AG09319 (cell line): ENCODE measurements around the gene MCC.

Experiments
- DNase-seq: peaks from one replicate; pipeline ENCODE4 v3.0.0-alpha.2; 2010; ENCODE audit warnings: low read depth; ENCODE audit errors: extremely low read depth
- TF ChIP-seq, protein P1 (sequence below): IDR thresholded peaks from 2 replicates; pipeline ENCODE4 v1.5.1; 2011; ENCODE audit warnings: low read depth, mild to moderate bottlenecking, inconsistent platforms, low read length, moderate library complexity

Gene MCC

DNA sequence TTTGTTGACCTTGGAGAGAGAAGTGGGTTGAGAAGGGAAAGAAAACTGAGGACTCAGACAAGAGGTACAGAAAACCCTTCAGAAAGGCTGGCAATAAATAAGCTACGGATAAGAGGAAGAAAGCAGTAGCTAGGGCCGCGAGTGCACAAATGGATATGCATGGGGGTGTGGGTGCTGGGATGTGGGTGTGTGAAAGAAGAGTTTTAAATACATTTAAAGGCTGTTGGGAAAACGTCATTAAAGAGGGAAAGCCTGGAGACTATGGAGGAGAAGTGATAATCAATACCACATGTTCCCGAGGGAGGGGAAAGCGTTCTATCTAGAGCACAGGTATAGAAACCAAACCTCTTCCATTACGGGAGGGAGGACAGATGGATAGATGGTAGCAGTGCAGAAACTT is 230.7 kb downstream of the MCC start:
- TF ChIP-seq, protein P1, sequence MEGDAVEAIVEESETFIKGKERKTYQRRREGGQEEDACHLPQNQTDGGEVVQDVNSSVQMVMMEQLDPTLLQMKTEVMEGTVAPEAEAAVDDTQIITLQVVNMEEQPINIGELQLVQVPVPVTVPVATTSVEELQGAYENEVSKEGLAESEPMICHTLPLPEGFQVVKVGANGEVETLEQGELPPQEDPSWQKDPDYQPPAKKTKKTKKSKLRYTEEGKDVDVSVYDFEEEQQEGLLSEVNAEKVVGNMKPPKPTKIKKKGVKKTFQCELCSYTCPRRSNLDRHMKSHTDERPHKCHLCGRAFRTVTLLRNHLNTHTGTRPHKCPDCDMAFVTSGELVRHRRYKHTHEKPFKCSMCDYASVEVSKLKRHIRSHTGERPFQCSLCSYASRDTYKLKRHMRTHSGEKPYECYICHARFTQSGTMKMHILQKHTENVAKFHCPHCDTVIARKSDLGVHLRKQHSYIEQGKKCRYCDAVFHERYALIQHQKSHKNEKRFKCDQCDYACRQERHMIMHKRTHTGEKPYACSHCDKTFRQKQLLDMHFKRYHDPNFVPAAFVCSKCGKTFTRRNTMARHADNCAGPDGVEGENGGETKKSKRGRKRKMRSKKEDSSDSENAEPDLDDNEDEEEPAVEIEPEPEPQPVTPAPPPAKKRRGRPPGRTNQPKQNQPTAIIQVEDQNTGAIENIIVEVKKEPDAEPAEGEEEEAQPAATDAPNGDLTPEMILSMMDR: no peak
- DNase-seq: no peak

DNA sequence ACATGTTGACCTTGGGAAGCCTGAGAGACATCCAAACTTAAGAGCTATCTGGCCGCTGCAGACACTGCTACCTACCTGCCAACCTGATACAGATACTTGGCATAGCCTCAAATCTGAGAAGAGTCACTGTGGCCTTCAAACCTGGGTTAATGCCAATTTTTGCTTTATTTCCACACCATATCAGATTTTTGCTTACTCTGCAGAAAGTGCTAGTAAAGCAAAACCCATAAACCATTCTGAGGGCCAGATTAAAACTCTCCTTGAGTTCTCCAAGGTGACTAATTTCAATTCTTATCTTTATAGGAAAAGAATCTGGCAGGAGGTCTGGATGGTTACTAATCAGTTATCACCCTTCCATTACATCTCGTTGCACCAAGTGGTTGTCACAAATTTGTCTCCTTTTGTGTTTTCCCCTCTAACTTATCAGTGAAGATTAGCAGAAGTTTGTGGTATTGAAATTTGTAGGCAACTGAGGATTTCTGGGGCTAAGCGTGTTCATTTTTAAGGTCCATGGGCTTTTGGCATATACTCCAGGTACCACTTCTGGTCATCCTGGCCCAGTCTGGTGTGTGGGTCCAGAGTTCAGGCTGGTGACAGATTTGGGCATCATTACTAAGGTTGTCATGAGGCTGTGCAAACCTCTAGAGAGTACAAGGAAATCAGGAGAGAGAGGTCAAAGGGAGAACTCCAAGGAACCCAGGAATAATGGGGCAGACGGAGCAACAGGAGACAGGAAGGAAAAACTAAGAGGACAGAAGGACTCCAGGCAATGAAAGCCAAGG is 231.4 kb downstream of the MCC start:
- DNase-seq: no peak
- TF ChIP-seq, protein P1: no peak

DNA sequence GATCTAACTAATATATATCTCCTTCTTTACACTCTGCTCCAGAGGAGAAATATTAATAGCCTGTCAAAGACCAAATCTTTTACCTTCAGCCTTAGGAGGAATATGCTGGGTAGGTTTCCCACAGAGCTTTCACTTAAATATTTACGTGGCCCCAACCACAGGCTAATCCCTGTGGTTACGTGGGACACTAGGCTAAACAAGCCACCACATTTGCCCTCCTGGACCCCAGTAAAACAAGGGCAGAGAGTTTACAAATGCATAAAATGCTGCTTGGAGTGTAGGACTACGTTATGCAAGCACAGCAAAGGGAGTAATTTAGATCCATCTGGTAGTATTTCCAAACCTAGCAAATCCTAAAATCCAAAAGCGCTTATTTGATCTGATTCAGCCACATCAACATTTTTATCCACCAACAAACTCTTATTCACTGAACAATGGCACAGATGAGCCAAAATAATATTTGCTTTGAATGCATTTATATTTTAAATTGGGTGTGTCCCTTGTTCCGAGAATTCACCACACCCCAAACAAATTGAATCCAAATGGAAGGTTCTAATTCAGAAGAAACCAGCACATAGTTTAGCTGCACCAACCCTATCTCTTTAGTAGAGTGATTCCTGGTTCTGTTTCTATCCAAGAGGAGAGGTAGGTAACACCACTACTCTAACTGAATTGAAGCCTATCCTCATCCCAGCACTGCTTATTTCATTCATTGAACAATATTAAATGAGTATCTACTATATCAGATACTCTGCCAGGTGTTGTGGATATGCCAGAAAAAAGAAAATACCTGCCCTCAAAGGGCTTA is 232.5 kb downstream of the MCC start:
- no peak for DNase-seq
- TF ChIP-seq, protein P1: no peak

DNA sequence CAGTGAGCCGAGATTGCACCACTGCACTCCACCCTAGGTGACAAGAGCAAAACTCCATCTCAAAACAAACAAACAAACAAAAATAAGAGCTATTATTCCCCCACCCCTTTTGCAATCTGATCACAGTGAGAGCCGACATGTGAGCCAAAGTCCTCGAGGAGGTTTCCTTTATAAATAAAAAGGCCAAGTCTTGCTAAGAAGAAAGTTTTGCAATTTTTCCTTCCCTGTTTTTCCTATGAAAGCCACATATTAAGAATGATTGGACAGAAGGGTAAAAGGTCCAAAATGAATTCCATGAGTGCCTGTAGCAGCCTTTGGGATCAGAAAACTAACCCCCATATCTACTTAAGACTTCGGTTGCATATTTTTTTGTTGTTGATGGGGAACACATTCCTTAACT is 233.1 kb downstream of the MCC start:
- TF ChIP-seq, protein P1: no peak
- no peak for DNase-seq

DNA sequence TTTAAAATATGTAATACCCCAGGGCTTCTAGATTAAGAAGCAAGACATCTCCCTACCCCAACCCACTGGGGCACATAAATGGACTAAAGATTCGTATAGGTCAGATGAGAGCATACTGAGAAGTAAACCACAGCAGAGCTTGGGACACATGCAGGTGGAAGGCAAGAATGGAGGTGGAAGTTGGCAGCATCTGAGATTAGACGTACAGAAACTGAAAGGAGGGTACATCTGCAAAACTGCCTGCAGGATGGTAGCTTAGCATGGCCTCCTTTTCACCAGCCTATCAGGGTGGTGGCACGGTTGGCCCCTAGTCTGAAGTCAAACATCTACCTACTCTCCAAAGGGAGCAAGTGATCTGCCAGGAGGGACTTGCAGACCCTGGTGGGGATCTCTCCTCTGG is 235.2 kb downstream of the MCC start:
- no peak for DNase-seq
- TF ChIP-seq, protein P1: no peak

DNA sequence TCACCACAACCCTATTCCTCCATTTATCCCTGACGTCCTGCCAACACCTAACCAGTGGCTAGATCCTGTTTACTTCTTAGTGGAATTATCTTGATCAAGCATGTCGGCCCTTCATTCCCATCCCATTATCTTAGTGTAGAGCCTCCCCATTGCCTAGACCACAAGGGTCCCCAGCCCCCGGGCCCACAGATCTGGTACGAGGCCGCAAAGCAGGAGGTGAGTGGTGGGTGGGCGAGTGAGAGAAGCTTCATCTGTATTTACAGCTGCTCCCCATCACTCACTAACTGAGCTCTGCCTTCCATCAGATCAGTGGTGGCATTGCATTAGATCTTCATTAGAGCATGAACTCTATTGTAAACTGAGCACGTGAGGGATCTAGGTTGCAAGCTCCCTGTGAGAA is 236.2 kb downstream of the MCC start:
- DNase-seq: no peak
- TF ChIP-seq, protein P1: no peak

DNA sequence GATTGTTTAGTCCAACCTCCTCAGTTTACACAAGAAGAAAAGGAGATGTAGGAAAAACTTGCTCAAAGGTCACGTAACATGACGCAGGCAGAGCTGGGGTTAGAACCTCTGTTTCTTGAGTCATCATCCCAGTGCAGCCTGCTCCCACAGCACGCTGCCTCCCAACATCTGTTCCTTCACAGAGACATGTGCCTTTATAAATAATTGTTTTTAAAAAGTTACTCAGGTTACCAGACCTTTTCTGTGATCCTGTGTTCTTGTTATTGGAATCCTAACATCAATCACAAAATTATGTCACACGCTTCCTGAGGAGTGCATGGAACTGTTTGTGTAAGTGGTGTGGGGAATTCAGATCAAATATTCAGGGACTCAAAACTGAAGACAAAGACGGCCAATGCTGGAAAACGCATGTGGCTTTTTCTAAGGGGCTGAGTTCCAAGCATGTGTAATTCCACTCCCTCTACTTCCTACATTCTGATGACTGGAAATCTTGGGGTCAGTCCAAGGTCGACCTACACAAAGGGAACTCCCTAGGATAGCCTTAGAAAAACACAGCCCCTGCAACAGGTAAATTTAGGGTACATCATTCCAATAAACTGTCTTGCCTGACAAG is 237.8 kb downstream of the MCC start:
- DNase-seq: peak; percentile 92
- TF ChIP-seq, protein P1: no peak
